Esophagus (tissue), 2 donors: ENCODE measurements around the gene CDCA4. TPM values are rescaled to one million over a fixed set of nuclear protein-coding genes. Genes with fewer than 3 reads are reported as not detected.

Experiments used
- H3K27ac ChIP-seq, 2 donors: one replicate each; pipeline ENCODE4 v1.5.1; 2013; ENCODE audit warnings: low read depth in 2 of 2, mild to moderate bottlenecking in 2 of 2, inconsistent platforms in 1 of 2, low read length in 1 of 2, moderate library complexity in 1 of 2
- H3K27me3 ChIP-seq, 2 donors: one replicate each; pipeline ENCODE4 v1.6.1; 2013; ENCODE audit warnings: low read length in 2 of 2, control low read depth in 1 of 2, mild to moderate bottlenecking in 1 of 2; ENCODE audit not compliant: insufficient read depth in 2 of 2, control insufficient read depth in 1 of 2
- H3K36me3 ChIP-seq, 2 donors: one replicate each; pipeline ENCODE4 v1.6.1; 2013; ENCODE audit warnings: low read length in 1 of 2; ENCODE audit not compliant: control insufficient read depth in 2 of 2, insufficient read depth in 2 of 2
- H3K4me1 ChIP-seq, 2 donors: one replicate each; pipeline ENCODE4 v1.6.1; 2013; ENCODE audit warnings: low read length in 1 of 2; ENCODE audit not compliant: control insufficient read depth in 2 of 2, insufficient read depth in 2 of 2
- H3K4me3 ChIP-seq, 2 donors: one replicate each; pipeline ENCODE4 v1.5.1; 2013; ENCODE audit warnings: low read length in 2 of 2, mild to moderate bottlenecking in 2 of 2, low read depth in 1 of 2, moderate library complexity in 1 of 2
- H3K9me3 ChIP-seq, 2 donors: one replicate each; pipeline ENCODE4 v1.6.1; 2013; ENCODE audit warnings: mild to moderate bottlenecking in 2 of 2, low read depth in 1 of 2, low read length in 1 of 2, moderate library complexity in 1 of 2; ENCODE audit not compliant: control insufficient read depth in 2 of 2, insufficient read depth in 1 of 2
- WGBS, 2 donors: extraction: QIAGEN DNeasy Blood & Tissue Kit; methylation state at CpG; one replicate each; pipeline ENCODE4 v1.1.7; 2013; 5-methylcytosine and 5-hydroxymethylcytosine counted together
- polyA plus RNA-seq, 2 donors: library from polyadenylated mRNA; stranded (reverse); fragments of 200-250 nt; gene quantifications; one replicate each; pipeline ENCODE4 v1.2.3, GENCODE V29; 2013
- donor health status: healthy with polysubstance abuse.
- donor health status: Bipolar disorder and iron deficiency.

The CDCA4 gene
- polyA plus RNA-seq, 2 donors: 23.5 to 24.7 TPM

DNA sequence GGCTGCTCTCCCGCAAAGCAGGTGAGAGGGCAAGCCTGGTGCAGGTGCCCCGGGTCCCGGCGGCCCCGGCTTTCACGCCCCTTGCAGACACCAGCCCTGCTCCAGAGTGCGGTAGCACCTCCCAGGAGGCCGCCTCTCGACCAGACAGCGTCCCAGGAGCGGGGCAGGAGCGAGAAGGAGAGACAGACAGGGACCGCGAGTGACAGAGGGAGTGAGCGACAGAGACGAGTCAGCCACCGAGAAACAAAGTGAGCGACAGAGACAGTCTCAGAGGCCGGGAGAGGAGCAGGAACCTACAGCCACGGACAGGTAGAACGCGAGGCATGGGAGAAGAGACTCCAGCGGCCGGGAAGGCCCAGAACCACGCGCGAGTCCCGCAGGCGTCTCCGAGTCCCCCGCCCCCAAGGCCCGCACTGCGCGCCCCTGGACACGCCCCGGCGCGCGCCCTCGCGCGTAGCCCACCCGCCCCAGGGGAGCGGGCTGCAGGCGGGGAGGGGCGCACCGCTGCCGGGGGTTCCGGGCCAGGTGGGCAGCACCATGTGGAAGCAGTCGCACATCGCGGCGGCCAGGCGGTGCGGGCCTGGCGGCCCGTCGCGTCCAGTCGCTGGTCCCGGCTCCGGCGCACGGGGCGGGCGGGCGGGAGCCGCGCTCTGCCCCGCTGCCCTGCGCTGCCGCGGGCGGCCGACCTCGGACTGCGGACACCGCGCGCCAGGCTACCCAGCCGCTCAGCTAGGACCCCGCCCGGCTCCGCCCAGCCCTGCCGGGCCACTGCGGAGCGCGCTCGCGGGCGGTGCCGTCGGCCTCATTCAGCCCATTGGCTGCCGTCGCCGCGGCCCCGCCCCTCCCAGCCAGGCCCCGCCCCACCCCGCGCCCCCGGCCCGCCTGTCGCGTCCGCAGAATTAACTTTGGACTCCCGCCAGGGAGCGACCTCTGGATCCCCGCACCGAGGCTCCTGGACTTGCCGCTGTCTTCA, 42.9 kb downstream of the CDCA4 start, which contains the start of gene AHNAK2:
Gene AHNAK2, minus strand, starts transcription at position 694 of the 973 bp plus-strand sequence. Its CDS starts 137 bp downstream, at position 557.
- H3K4me1 ChIP-seq: peaks cover 8 to 39% of the 10 kb centered on the region in 2 donors
- H3K9me3 ChIP-seq: no peaks in the 10 kb centered on the region
- 3 to 7% methylated on average over 49 to 111 of the region's 111 CpGs for WGBS, 2 donors
- H3K36me3 ChIP-seq: no peaks in the 10 kb centered on the region
- peak within 1 kb of the TSS; percentile 46 to 61 for H3K4me3 ChIP-seq
- peak within 1 kb of the TSS in 1 of 2 donors; percentile 73 for H3K27ac ChIP-seq
- no peaks in the 10 kb centered on the region for H3K27me3 ChIP-seq

DNA sequence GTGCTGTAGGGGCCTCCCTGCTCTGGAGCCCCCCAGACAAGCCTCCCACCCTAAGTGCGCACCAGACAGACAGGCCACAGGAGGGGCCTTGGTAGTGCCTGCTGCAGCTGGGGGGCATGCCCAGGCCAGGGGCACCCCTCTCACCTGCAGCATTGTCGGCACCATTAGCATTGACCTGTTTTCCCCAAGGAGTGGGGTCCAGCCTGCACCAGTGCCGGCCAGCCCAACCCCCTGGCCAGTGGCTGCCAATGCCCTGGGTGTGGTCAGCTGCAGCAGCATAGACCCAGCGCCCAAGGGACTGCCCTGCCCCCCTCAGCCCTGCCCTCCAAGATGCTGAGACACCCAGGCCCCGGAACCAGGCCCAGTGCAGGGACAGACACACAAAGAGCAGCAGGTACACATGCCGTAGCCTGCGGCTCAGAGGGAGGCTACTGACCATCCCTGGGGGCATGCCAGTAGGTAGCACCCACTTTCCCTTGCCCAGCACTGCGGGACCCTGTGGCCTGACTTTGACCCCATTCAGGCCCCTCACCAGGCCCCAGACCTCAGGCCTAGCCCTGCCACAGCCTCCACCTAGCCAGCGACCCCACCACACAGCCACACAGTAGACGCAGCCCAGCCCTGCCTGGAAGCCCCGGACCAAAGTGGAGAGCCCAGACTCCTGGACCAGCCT, 43.7 kb downstream of the CDCA4 start:
- peak overlapping the region in 1 of 2 donors; percentile 73 for H3K27ac ChIP-seq
- no peaks in the 10 kb centered on the region for H3K27me3 ChIP-seq
- H3K4me1 ChIP-seq: peaks cover 11 to 44% of the 10 kb centered on the region in 2 donors
- H3K36me3 ChIP-seq: no peaks in the 10 kb centered on the region
- 45 to 54% methylated on average over 10 to 11 of the region's 11 CpGs for WGBS, 2 donors
- peak overlapping the region; percentile 46 to 61 for H3K4me3 ChIP-seq
- H3K9me3 ChIP-seq: no peaks in the 10 kb centered on the region

DNA sequence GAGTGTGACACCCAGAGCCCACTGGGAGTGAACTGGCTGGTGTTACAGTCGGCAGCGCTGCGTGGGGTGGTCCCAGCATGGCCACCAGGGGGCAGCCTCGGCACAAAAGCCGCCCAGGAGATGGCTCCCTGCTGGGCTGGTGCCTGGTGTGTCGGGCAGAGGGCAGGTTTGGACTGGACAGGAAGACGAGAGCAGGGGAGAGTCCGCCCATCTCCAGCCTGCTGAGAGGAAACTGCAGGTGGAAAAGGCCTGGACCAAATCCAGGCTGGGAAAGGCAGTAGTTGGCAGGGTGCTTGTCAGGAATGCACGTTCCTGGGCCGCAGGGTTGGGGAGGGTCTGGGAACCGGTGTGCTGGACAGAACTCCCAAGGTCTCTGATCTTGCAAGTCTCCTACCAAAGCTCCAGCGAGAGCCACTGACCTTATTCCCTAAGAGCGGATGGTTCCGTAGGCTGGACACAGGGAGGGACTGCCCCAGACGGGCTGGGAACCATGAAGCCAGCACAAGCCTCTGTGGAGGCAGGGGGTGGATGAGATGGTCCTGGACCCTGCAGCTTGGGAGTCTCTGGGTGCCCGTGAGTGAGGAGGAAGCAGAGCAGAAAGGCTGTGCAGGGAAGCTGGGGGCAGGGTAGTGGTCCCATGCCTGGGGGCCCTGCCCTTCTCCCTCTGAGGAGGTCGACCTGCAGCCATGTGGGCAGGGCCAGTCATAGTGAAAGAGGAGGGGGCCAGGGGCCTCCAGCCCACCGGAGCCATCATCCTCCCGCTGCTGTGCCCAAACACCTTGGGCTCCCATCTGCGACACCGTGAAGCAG, 44.5 kb downstream of the CDCA4 start:
- Histone ChIP-seq H3K27me3 (no peaks in the 10 kb centered on the region), H3K4me1 (peaks cover 14 to 50% of the 10 kb centered on the region in 2 donors), H3K27ac (peak overlapping the region; percentile 3 to 56), H3K36me3 (no peaks in the 10 kb centered on the region), H3K4me3 (no peak overlapping the region), H3K9me3 (no peaks in the 10 kb centered on the region)
- WGBS, 2 donors: 30 to 34% methylated on average over 21 of the region's 21 CpGs

DNA sequence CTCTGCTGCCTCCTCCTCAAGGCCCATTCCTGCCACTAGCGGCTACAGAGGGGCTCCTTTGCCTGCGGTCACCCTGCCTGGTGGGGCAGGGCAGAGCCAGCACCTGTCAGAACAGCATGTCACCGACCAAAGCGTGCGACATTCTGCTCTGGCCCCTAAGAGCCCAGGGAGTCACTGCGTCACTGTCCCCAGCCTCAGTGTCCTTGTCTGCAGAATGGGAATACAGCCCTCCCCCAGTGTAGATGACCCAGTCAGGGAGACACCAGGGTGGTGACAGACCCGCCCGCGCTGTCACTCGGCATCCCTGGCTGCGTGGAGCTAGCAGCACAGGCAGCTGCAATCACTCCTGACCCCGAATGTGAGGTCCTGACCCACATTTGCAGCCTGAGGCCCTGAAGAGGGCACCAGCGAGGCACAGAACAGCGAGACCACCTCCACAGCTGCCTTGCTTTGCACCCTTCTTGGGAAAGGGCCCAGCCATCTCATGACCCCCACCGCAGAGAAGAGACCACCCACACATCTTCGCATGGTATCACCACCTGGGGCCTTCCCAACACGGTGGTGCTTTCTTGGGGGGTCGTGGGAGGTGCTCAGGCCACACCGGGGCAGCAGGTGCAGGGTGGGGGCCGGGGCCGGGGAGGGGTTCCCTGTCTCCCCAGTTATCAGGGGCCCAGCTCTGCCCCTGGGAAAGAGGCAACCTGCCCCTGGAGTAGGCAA, 45.2 kb downstream of the CDCA4 start:
- Histone ChIP-seq H3K36me3 (no peaks in the 10 kb centered on the region), H3K4me1 (peaks cover 14 to 56% of the 10 kb centered on the region in 2 donors), H3K27ac (peak overlapping the region in 1 of 2 donors; percentile 99), H3K4me3 (no peak overlapping the region), H3K9me3 (no peaks in the 10 kb centered on the region), H3K27me3 (no peaks in the 10 kb centered on the region)
- 56 to 64% methylated on average over 21 of the region's 21 CpGs for WGBS, 2 donors

DNA sequence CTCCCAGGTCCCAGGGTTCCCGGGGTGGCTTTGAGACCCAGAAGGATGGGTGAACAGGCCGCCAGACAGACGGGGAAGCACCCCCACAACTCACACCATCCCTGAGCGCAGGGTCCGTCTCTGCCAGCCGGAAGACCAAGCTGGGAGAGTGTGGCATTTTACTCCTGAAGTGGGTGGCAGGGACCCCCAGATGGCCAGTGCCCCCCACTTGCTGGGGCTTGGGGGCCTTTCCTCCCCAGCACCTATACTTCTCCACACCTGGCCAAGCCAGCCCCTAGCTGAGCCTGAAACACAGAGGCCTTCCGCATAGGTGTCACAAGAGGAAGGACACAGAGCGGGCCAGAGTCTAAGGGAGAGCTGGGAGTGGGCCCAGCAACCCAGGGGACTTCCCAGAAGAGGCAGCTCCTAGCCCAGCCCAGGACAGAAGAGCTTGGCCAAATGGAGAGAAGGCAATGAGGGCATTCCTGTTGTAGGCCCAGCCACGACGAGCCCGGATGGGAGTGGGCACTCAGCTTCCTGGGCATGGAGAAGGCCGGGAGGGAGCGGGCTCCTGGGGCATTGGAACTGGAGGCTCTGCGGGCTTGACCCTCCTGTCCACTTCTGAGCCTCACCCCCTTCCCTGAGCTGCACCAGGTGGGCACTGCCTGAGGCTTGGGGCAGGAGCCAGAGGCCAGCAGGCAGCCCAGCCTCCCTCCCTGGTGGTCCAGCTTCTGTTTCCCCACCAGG, 46.1 kb downstream of the CDCA4 start:
- Histone ChIP-seq H3K4me1 (peaks cover 14 to 62% of the 10 kb centered on the region in 2 donors), H3K27ac (peak overlapping the region; percentile 98 to 99), H3K9me3 (no peaks in the 10 kb centered on the region), H3K36me3 (no peaks in the 10 kb centered on the region), H3K27me3 (no peaks in the 10 kb centered on the region), H3K4me3 (no peak overlapping the region)
- 91% methylated on average over 14 of the region's 14 CpGs for WGBS, 2 donors

DNA sequence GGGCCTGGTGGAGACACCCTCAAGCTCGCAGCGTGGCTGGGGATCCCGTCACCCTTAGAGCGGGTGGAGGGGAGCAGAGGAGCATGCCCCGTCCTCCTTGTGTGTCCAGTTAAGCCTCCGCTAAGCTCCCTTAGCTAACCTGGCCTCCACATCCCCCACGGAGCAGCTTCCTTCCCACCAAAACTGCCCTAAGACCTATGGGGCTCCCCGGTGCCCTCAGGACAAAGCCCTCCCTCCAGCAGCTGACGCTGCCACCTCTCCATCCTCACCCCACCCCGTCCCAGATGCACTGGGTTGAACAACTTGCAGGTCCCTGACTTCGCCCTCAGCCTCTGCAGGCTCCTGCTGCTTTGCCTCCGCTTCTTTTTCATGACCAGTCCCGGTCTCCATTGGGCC, 46.7 kb downstream of the CDCA4 start:
- H3K9me3 ChIP-seq: no peaks in the 10 kb centered on the region
- WGBS, 2 donors: 39 to 49% methylated on average over 13 of the region's 13 CpGs
- no peaks in the 10 kb centered on the region for H3K27me3 ChIP-seq
- H3K4me1 ChIP-seq: peaks cover 16 to 62% of the 10 kb centered on the region in 2 donors
- peak overlapping the region; percentile 98 to 99 for H3K27ac ChIP-seq
- H3K4me3 ChIP-seq: no peak overlapping the region
- no peaks in the 10 kb centered on the region for H3K36me3 ChIP-seq

DNA sequence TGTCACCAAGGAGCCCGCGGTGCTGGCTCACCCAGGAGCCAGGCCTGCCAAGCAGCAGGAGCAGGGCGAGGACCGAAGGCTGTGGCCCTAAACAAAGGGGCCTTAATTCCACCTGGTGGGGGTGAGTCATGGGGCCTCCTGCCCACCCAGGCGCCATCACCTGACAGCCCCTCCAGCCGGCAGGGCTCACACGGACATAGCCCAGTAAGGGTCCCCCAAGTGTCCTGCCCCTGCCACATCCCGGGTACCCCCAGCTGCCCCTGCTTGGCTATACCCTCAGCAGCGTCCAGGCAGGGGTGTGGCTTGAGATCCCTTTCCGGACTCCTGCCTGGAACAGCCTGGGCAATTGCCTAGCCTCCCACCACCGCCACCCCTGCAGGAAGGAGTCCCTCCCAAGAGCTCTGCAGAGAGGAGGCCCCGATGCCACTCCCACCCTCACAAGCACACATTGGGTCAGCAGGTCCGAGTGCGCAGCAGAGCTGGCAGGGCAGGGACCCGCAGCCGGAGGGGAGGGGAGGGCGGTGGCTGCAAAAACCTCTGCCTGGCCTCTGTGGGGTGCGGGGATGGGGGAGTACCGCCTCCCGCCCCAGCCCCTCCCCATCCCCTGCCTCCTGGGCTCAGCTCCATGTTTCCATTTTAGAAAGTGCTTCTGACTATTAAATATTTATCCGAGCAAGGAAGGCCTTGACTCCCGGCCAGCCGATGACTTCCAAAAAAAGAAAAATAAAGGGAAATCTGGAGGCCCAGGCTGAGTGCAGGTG, 47.3 kb downstream of the CDCA4 start:
- no peaks in the 10 kb centered on the region for H3K27me3 ChIP-seq
- WGBS, 2 donors: 18 to 23% methylated on average over 22 to 23 of the region's 23 CpGs
- peak overlapping the region; percentile 98 to 99 for H3K27ac ChIP-seq
- no peak overlapping the region for H3K4me3 ChIP-seq
- no peaks in the 10 kb centered on the region for H3K9me3 ChIP-seq
- H3K36me3 ChIP-seq: no peaks in the 10 kb centered on the region
- H3K4me1 ChIP-seq: peaks cover 16 to 62% of the 10 kb centered on the region in 2 donors

DNA sequence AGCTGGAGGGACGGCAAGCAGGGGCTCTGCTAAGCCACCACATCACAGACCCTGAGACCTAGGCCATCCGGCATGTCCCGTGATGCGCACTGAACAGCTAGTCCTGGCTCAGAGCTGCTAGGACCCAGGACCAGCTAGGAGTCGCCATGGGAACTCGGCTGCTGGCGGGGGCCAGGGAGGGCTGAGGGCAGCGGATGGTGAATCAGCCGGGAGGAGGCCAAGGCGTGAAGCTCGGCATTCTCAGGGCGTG, 47.8 kb downstream of the CDCA4 start:
- H3K27me3 ChIP-seq: no peaks in the 10 kb centered on the region
- H3K4me3 ChIP-seq: no peak overlapping the region
- peaks cover 16 to 66% of the 10 kb centered on the region in 2 donors for H3K4me1 ChIP-seq
- H3K36me3 ChIP-seq: no peaks in the 10 kb centered on the region
- H3K9me3 ChIP-seq: no peaks in the 10 kb centered on the region
- 24 to 38% methylated on average over 12 of the region's 12 CpGs for WGBS, 2 donors
- H3K27ac ChIP-seq: peak overlapping the region; percentile 98 to 99
